ENCODE data around the gene IFIT1B.
"Not testable (repeated sequence)": the region's sequence is repeated elsewhere in the genome, so short reads cannot be mapped to it uniquely, and the experiment has no call there.

- not testable (repeated sequence) for TF ChIP-seq CTCF, POLR2A (IDR thresholded peaks at IDR 0.05)
Measured at GRCh38 chr10:89350631-89351315, 27.1 kb upstream of the IFIT1B start.
